Activated CD4-positive, alpha-beta T cell treated with anti-CD3 and anti-CD28 coated beads, Interleukin-2, amount 10 ng/mL, durations not matched to agents 7 days and 5 days (primary cell): ENCODE data around the gene LRRC28. TPM values are rescaled to one million over a fixed set of nuclear protein-coding genes. Genes with fewer than 3 reads are reported as not detected.

Experiments
- CTCF ChIA-PET: fragments of 350-600 bp; sonication (Branson Sonifier 250); formaldehyde crosslinking; loops from one replicate; lab custom pipeline; 2021; ENCODE audit warnings: antibody characterized with exemption; lab: Charles Lee
- POLR2A ChIA-PET: fragments of 350-600 bp; sonication (Branson Sonifier 250); formaldehyde crosslinking; loops from one replicate; lab custom pipeline; 2021; ENCODE audit warnings: antibody characterized with exemption; lab: Charles Lee
- DNase-seq: peaks from one replicate; pipeline ENCODE4 v3.0.0-alpha.2; 2020
- H3K27ac Mint-ChIP-seq: one replicate; pipeline ENCODE4 v1.8.0; 2021; ENCODE audit warnings: mild to moderate bottlenecking, moderate library complexity, mixed read lengths
- H3K27me3 Mint-ChIP-seq: one replicate; pipeline ENCODE4 v1.8.0; 2021; ENCODE audit warnings: mixed read lengths
- H3K36me3 Mint-ChIP-seq: one replicate; pipeline ENCODE4 v1.8.0; 2021; ENCODE audit warnings: low read depth, mixed read lengths
- H3K4me1 Mint-ChIP-seq: one replicate; pipeline ENCODE4 v1.8.0; 2021; ENCODE audit warnings: mixed read lengths
- H3K4me3 Mint-ChIP-seq: one replicate; pipeline ENCODE4 v1.8.0; 2021; ENCODE audit warnings: mild to moderate bottlenecking, moderate library complexity, mixed read lengths
- H3K9me3 Mint-ChIP-seq: one replicate; pipeline ENCODE4 v1.8.0; 2021; ENCODE audit warnings: mixed read lengths
- total RNA-seq, 2 experiments: library from RNA; stranded (reverse); gene quantifications; one replicate each; pipeline ENCODE4 v1.2.3, GENCODE V29; 2021

The LRRC28 gene
- total RNA-seq, 2 experiments from 2014 or later, result 19.2 to 26.0 TPM

DNA sequence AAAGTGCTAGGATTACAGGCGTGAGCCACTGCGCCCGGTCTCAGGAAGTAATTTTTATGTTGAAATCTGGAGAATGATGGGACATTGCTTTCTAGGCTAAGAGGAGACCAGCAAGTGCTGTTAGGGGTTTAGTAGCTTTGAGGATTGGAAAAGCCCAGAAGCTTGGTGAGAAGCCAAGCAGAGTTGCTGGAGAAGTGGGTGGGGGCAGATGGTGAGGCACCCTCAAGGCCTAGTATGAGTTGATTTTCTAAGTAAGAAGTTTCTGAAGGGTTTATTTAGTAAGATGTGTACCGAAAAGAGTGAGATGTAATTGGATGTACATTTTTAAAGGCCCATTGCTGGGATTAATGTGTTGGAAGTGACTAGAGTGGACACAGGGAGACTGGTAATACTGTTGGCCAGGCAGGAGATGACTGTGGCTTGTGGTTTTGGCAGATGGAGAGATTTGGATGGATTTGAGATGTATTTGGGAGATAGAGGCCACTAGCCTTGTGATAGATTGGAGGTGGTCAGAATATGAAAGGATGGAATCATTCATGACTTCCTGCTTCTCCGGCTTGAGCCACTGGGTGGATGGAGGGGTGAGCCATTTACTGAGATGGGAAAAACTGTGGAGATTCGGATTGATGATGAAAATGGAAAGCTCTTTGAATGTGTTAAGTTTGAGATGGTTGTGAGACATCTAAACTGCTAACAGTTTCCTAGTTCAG, 2.3 kb downstream of the LRRC28 start:
- Mint-ChIP-seq H3K9me3 (peaks cover 6% of the 10 kb centered on the region), H3K27ac (peak overlapping the region; percentile 74), H3K4me1 (peaks cover 29% of the 10 kb centered on the region), H3K36me3 (peaks cover 33% of the 10 kb centered on the region), H3K4me3 (peak overlapping the region; percentile 7), H3K27me3 (no peaks in the 10 kb centered on the region)
- no peak for DNase-seq
- ChIA-PET CTCF (interaction anchor here (0.7 to 1.7 kb wide), 3 partner anchors 11 to 68 kb away, joined by 3 to 4 read pairs (median 3); no protein-coding TSS in a partner anchor), POLR2A (no interaction called here)

DNA sequence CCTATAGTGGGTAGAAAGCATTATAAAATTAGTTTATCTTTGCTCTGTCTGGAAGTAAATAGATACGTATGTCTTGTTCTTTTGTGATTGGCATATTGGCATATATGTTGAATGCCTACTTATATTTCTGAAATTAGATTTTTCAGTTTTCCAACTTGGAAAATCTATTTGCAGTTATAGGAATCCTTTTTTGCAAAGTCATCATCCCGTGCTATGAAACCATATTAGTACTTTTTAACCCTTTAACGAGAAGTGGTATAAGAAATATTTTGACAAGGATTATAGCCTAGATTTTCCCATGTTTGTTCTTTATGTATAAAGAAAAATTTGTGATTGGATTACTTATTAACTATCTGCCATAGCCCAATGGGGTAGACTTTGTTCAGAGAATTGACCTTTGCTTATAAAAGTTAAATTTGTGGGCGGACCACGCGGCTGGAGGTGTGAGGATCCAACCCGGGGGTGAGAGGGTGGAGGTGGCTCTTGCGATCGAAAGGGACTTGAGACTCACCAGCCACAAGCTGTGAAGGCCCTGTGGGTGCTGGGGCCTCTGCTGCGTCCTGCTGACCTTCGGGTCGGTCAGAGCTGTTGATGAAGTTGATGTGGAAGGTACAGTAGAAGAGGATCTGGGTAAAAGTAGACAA, 5.9 kb downstream of the LRRC28 start:
- no peak for DNase-seq
- Mint-ChIP-seq H3K36me3 (peaks cover 29% of the 10 kb centered on the region), H3K9me3 (no peaks in the 10 kb centered on the region), H3K4me1 (peaks cover 17% of the 10 kb centered on the region), H3K27ac (no peak overlapping the region), H3K27me3 (no peaks in the 10 kb centered on the region), H3K4me3 (no peak overlapping the region)
- CTCF ChIA-PET, result no interaction called here
- POLR2A ChIA-PET, result no interaction called here

DNA sequence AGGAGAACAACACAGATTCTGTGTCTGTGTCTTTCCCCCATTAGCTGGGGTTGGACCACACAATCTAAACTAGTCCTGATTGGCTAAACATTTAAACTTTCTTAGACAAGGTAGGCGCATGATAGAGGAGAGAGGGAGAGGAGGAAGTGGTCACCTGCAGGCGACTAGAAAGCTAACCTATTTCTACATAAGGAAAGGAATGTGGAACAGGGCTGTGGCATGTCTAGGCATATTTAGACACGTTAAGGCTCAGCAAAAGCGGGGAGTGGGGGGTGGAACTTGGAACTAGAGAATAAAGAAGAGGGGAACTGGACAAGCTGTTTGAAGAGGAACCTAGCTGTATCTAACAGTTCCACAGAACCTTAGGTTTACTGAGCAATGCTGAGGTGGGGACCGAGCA, 12.8 kb downstream of the LRRC28 start:
- Mint-ChIP-seq H3K27me3 (no peaks in the 10 kb centered on the region), H3K4me3 (no peak overlapping the region), H3K36me3 (peaks cover 14% of the 10 kb centered on the region), H3K9me3 (no peaks in the 10 kb centered on the region), H3K27ac (no peak overlapping the region), H3K4me1 (peaks cover 18% of the 10 kb centered on the region)
- DNase-seq, result no peak
- ChIA-PET POLR2A (no interaction called here), CTCF (interaction anchor here (0.5 to 3.1 kb wide), 3 partner anchors 9 to 76 kb away, joined by 3 to 15 read pairs (median 3); no protein-coding TSS in a partner anchor)

DNA sequence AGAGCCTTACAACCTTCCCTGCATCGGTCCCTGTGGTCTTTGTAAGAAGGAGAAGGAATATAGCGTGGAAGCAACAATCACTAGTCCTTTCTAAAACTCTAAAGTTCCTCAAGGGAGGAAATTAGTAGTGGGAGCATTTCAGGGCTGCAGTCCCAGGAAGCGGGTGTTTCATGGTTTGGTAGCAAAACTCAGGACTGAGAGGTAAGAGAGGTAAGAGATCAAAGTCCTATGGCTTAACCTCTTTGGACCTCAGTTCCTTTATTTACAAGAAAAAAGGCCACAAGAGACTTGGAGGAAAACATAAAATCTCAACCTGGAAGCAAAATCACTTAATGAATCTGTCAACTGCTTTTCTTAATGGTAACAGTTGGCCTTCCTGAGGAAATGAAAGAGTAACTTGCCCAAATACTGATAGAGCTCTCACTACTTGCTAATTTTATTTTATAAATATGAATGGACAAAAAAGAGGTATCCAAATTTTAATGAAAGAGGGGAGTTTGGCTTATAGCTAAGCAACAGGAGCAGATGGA, 14.3 kb downstream of the LRRC28 start:
- ChIA-PET CTCF (no interaction called here), POLR2A (no interaction called here)
- H3K4me3 Mint-ChIP-seq, result no peak overlapping the region
- H3K36me3 Mint-ChIP-seq, result peaks cover 14% of the 10 kb centered on the region
- H3K27me3 Mint-ChIP-seq, result no peaks in the 10 kb centered on the region
- no peaks in the 10 kb centered on the region for H3K9me3 Mint-ChIP-seq
- no peak overlapping the region for H3K27ac Mint-ChIP-seq
- DNase-seq, result no peak
- H3K4me1 Mint-ChIP-seq, result peaks cover 18% of the 10 kb centered on the region

DNA sequence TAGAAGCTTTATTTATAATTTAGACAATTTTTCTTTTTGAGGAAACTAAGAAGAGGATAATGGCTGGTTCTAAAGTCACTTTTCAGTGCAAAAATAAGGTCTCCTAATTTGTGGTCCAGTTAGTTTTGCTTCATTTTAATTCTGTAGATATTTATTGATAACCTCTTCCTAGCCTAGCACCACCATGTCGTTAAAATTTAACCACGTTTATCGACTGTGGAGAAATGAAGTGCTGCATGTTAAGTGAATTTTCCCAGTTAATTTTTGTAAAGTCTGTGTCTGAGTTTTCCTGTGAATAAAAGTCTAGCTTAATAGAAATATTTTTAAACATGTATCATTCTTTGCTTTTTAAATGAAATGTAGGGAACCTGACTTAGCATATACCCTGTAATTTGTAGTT, 16.7 kb downstream of the LRRC28 start:
- no peaks in the 10 kb centered on the region for H3K9me3 Mint-ChIP-seq
- no peak for DNase-seq
- no peak overlapping the region for H3K4me3 Mint-ChIP-seq
- peaks cover 11% of the 10 kb centered on the region for H3K36me3 Mint-ChIP-seq
- no peaks in the 10 kb centered on the region for H3K27me3 Mint-ChIP-seq
- H3K27ac Mint-ChIP-seq, result no peak overlapping the region
- peaks cover 18% of the 10 kb centered on the region for H3K4me1 Mint-ChIP-seq
- POLR2A ChIA-PET, result no interaction called here
- CTCF ChIA-PET, result interaction anchor here (1.5 kb wide), 1 partner anchor 13 kb away, joined by 3 read pairs; no protein-coding TSS in a partner anchor

DNA sequence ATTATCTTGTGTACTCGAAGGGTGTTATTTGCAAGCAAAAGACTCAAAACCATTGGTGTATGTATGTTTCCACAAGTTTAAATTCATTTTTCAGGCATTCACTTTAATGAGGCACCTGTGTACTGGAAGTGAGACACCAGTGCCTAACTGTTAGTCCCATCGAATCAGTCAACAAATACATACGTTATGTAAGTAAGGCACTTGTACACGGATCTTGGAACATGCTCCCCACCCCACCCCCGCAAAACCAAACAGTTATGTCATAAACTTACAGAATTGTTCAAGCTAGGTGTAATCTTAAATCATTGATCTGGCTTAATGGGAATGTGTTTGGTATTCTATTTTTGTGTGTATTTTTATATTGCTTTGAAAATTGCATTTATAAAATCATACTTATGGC, 17.1 kb downstream of the LRRC28 start:
- H3K27me3 Mint-ChIP-seq, result no peaks in the 10 kb centered on the region
- ChIA-PET POLR2A (no interaction called here), CTCF (interaction anchor here (1.2 to 1.5 kb wide), 2 partner anchors 14 to 436 kb away, joined by 3 read pairs; no protein-coding TSS in a partner anchor)
- no peak overlapping the region for H3K27ac Mint-ChIP-seq
- no peak overlapping the region for H3K4me3 Mint-ChIP-seq
- peaks cover 10% of the 10 kb centered on the region for H3K36me3 Mint-ChIP-seq
- no peaks in the 10 kb centered on the region for H3K9me3 Mint-ChIP-seq
- peaks cover 18% of the 10 kb centered on the region for H3K4me1 Mint-ChIP-seq
- DNase-seq, result no peak

DNA sequence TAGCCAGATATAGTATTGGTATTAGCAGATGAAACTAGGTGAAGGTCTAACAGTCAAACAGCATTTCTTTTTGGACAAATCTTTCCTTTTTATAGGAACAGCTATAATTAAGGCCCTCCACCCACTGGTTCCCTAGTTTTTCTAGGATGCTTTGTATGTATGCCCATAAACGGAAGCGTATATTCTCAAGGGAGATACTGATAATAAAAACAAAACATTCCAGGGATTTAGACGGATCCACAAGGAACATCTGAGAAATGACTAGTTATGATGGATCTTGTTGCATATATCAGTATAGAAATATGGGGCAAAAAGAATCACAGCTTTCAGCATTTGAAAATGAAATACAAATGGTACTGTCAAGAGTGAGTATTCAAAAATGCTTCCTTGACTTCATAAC, 22.5 kb downstream of the LRRC28 start:
- POLR2A ChIA-PET, result no interaction called here
- Mint-ChIP-seq H3K4me1 (peaks cover 10% of the 10 kb centered on the region), H3K4me3 (no peak overlapping the region), H3K36me3 (peaks cover under 1% of the 10 kb centered on the region), H3K27me3 (no peaks in the 10 kb centered on the region), H3K27ac (no peak overlapping the region), H3K9me3 (peaks cover under 1% of the 10 kb centered on the region)
- CTCF ChIA-PET, result interaction anchor here (0.6 to 3.4 kb wide), 6 partner anchors 10 to 430 kb away, joined by 3 to 17 read pairs (median 4); no protein-coding TSS in a partner anchor
- no peak for DNase-seq

DNA sequence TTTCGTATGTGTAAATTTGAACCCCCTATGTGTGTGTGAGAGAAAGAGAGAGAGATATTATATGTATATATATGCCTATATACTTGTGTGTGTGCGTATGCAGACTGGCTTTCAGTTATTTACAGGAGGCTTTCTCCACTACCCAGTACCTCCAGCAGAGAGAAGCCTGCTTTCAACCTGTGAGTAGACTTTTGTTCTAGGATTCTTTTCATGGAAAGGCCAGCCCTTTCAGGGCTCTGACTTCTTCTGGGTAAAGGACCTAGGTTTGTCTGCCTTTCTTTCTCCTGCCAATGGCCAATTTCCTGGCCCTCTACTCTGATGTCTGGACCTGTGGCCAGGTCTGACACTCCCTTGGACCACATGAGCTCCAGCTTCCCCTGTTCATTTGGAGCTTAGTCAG, 23.8 kb downstream of the LRRC28 start:
- Mint-ChIP-seq H3K36me3 (peaks cover 11% of the 10 kb centered on the region), H3K4me3 (no peak overlapping the region), H3K4me1 (peaks cover 22% of the 10 kb centered on the region), H3K27ac (no peak overlapping the region), H3K27me3 (no peaks in the 10 kb centered on the region), H3K9me3 (peaks cover 4% of the 10 kb centered on the region)
- no peak for DNase-seq
- CTCF ChIA-PET, result no interaction called here
- POLR2A ChIA-PET, result no interaction called here

DNA sequence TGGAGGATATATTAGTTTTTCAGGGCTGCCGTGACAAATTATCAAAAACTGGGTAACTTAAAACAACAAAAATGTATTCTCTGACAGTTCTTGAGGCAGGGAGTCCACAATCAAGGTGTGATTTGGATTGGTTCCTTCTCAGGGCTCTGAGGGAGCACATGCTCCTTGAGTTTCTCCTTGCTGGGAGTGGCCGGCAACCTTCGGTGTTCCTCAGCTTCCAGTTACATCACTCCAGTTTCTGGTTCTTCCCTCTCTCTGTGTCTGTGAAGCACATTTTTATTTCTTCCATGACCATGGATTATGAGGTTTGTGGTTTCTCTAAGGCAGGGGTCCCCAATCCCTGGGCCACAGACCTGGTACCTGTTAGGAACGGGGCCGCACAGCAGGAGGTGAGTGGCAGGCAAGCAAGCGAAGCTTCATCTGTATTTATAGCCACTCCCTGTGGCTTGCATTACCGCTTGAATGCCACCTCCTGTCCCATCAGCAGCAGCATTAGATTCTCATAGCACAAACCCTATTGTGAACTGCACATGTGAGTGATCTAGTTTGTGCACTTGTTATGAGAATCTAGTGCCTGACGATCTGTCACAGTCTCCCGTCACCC, 24.3 kb downstream of the LRRC28 start:
- Mint-ChIP-seq H3K4me1 (peaks cover 28% of the 10 kb centered on the region), H3K27me3 (no peaks in the 10 kb centered on the region), H3K9me3 (peaks cover 4% of the 10 kb centered on the region), H3K36me3 (peaks cover 16% of the 10 kb centered on the region), H3K27ac (no peak overlapping the region), H3K4me3 (no peak overlapping the region)
- POLR2A ChIA-PET, result no interaction called here
- no peak for DNase-seq
- CTCF ChIA-PET, result no interaction called here

DNA sequence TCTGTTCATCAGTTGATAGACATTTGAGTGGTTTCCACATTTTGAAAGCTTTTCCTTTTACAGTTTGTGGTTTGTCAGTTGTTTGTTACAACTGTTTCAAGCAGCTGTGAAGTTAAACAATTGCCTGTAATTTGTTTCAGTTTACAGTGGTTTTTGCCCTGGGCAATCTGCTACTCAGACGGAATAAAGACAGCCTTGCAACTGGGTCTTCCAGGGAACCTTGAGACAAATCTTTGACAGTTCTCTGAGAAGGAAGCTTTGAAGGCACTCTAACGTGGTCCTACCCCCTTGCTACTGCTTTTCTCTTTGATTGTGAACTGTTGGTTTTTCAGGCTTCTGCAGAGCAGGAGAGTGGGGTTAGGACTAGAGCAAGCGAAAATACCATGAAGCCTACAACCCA, 28.0 kb downstream of the LRRC28 start:
- peak overlapping the region; percentile 68 for H3K27ac Mint-ChIP-seq
- DNase-seq, result no peak
- H3K4me1 Mint-ChIP-seq, result peaks cover 39% of the 10 kb centered on the region
- peaks cover 4% of the 10 kb centered on the region for H3K9me3 Mint-ChIP-seq
- CTCF ChIA-PET, result interaction anchor here (0.6 to 1.5 kb wide), 2 partner anchors 122 to 425 kb away, joined by 4 to 5 read pairs; no protein-coding TSS in a partner anchor
- H3K36me3 Mint-ChIP-seq, result peaks cover 24% of the 10 kb centered on the region
- POLR2A ChIA-PET, result no interaction called here
- H3K4me3 Mint-ChIP-seq, result no peak overlapping the region
- no peaks in the 10 kb centered on the region for H3K27me3 Mint-ChIP-seq

DNA sequence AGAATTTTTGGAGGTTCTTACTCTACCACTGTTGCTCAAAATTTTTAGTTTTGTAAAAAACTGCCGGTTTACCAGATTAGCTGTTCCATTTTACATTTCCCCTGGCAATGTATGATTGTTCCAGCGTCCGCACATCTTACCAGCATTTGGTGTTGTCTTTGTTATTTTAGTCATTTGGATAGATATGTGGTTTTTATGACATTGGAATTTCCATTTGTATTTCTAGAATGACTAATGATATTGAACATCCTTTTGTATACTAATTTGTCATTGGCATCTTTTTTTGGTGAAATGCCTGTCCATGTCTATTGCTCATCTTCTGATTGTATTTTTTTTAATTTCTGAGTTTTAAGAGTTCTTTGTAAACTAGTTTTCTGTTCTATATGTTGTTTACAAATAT, 28.5 kb downstream of the LRRC28 start:
- H3K36me3 Mint-ChIP-seq, result peaks cover 24% of the 10 kb centered on the region
- H3K9me3 Mint-ChIP-seq, result peaks cover 4% of the 10 kb centered on the region
- POLR2A ChIA-PET, result interaction anchor here (0.6 kb wide), 1 partner anchor 649 kb away, joined by 3 read pairs; no protein-coding TSS in a partner anchor
- H3K4me3 Mint-ChIP-seq, result no peak overlapping the region
- peak overlapping the region; percentile 72 for H3K27ac Mint-ChIP-seq
- CTCF ChIA-PET, result interaction anchor here (0.6 to 1.5 kb wide), 2 partner anchors 123 to 424 kb away, joined by 4 to 5 read pairs; no protein-coding TSS in a partner anchor
- H3K4me1 Mint-ChIP-seq, result peaks cover 41% of the 10 kb centered on the region
- H3K27me3 Mint-ChIP-seq, result no peaks in the 10 kb centered on the region
- DNase-seq, result no peak

DNA sequence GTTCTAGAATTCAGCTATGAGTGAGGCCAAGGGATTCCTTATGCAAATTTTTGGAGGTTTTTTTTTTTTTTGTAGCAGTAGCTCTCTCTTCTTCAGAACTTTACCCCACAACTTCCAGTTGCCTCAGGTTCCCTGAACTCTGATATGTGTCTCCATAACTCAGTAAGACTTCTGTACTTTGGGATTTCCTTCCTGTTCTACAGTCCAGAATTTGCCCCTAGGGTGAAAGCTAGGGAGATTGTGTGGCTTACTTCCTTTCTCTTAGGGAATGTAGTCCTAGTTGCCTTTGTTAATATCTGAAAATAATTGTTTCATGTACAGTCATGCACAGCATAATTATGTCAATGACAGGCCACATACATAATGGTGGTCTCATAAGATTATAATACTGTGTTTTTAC, 30.8 kb downstream of the LRRC28 start:
- no peak overlapping the region for H3K27ac Mint-ChIP-seq
- POLR2A ChIA-PET, result no interaction called here

More for the DNA sequence above, 30.8 kb downstream of the LRRC28 start:
- Mint-ChIP-seq H3K4me3 (no peak overlapping the region), H3K36me3 (peaks cover 24% of the 10 kb centered on the region), H3K27me3 (no peaks in the 10 kb centered on the region), H3K9me3 (peaks cover 4% of the 10 kb centered on the region), H3K4me1 (peaks cover 36% of the 10 kb centered on the region)
- no peak for DNase-seq
- CTCF ChIA-PET, result interaction anchor here (0.6 to 1.8 kb wide), 4 partner anchors 9 to 425 kb away, joined by 3 to 9 read pairs (median 4); no protein-coding TSS in a partner anchor
